H9 (cell line): ENCODE results near the gene KIF16B. TPM values are rescaled to one million over a fixed set of nuclear protein-coding genes. Genes with fewer than 3 reads are reported as not detected.

Source experiments
- DNase-seq: peaks from one replicate; pipeline ENCODE4 v3.0.0-alpha.2; 2017
- H2AFZ ChIP-seq: one replicate; pipeline ENCODE4 v1.6.1; 2013; ENCODE audit warnings: mild to moderate bottlenecking, low read length, control low read depth, moderate library complexity
- H2AK5ac ChIP-seq: 2 replicates; pipeline ENCODE4 v1.6.1; 2013; ENCODE audit warnings: low read length, control low read depth, mixed read lengths; ENCODE audit not compliant: insufficient read length
- H2BK120ac ChIP-seq: one replicate; pipeline ENCODE4 v1.6.1; 2013; ENCODE audit warnings: low read depth, mild to moderate bottlenecking, low read length, control low read depth, inconsistent platforms; ENCODE audit not compliant: poor library complexity, severe bottlenecking
- H2BK12ac ChIP-seq: 2 replicates; pipeline ENCODE4 v1.6.1; 2013; ENCODE audit warnings: low read length, control low read depth, mixed read lengths, low read depth; ENCODE audit not compliant: insufficient read length
- H2BK15ac ChIP-seq: 2 replicates; pipeline ENCODE4 v1.6.1; 2013; ENCODE audit warnings: low read depth, low read length, control low read depth
- H2BK20ac ChIP-seq: one replicate; pipeline ENCODE4 v1.6.1; 2013; ENCODE audit warnings: low read depth, mild to moderate bottlenecking, low read length, control low read depth, inconsistent platforms; ENCODE audit not compliant: poor library complexity, severe bottlenecking
- H2BK5ac ChIP-seq: 2 replicates; pipeline ENCODE4 v1.6.1; 2013; ENCODE audit warnings: low read length, control low read depth, mixed read lengths; ENCODE audit not compliant: insufficient read length
- H3K14ac ChIP-seq: 2 replicates; pipeline ENCODE4 v1.6.1; 2013; ENCODE audit warnings: low read length, control low read depth; ENCODE audit not compliant: insufficient read depth
- H3K18ac ChIP-seq: 2 replicates; pipeline ENCODE4 v1.6.1; 2013; ENCODE audit warnings: low read depth, mild to moderate bottlenecking, mixed read lengths, low read length, control low read depth; ENCODE audit not compliant: insufficient read length
- H3K23ac ChIP-seq: 2 replicates; pipeline ENCODE4 v1.6.1; 2013; ENCODE audit warnings: low read length, control low read depth, mixed read lengths, low read depth; ENCODE audit not compliant: insufficient read length
- H3K23me2 ChIP-seq: 2 replicates; pipeline ENCODE4 v1.6.1; 2013; ENCODE audit warnings: low read depth, mild to moderate bottlenecking, mixed read lengths, low read length, control low read depth; ENCODE audit not compliant: insufficient read length, poor library complexity, severe bottlenecking
- H3K27ac ChIP-seq: 2 replicates; pipeline ENCODE4 v1.5.1; 2013; ENCODE audit warnings: low read length, control low read depth, mixed read lengths, low read depth; ENCODE audit not compliant: insufficient read length
- H3K27me3 ChIP-seq: 2 replicates; pipeline ENCODE4 v1.6.1; 2013; ENCODE audit warnings: low read length, control low read depth, inconsistent platforms; ENCODE audit not compliant: insufficient read depth
- H3K4ac ChIP-seq: 2 replicates; pipeline ENCODE4 v1.6.1; 2013; ENCODE audit warnings: low read depth, mild to moderate bottlenecking, control low read depth, inconsistent platforms, low read length, moderate library complexity
- H3K4me1 ChIP-seq: 2 replicates; pipeline ENCODE4 v1.6.1; 2013; ENCODE audit warnings: low read length, control low read depth, inconsistent platforms; ENCODE audit not compliant: insufficient read depth
- H3K4me2 ChIP-seq: 2 replicates; pipeline ENCODE4 v1.6.1; 2013; ENCODE audit warnings: low read length, control low read depth, mixed read lengths; ENCODE audit not compliant: insufficient read length, insufficient read depth
- H3K56ac ChIP-seq: 2 replicates; pipeline ENCODE4 v1.6.1; 2013; ENCODE audit warnings: low read depth, mild to moderate bottlenecking, mixed read lengths, low read length, control low read depth; ENCODE audit not compliant: insufficient read length
- H3K79me1 ChIP-seq: 2 replicates; pipeline ENCODE4 v1.6.1; 2013; ENCODE audit warnings: low read depth, mild to moderate bottlenecking, moderate library complexity, low read length, control low read depth, inconsistent platforms; ENCODE audit not compliant: insufficient read depth, poor library complexity, severe bottlenecking
- H3K79me2 ChIP-seq: 2 replicates; pipeline ENCODE4 v1.6.1; 2013; ENCODE audit warnings: low read length, control low read depth, inconsistent platforms; ENCODE audit not compliant: insufficient read depth
- H3K9ac ChIP-seq: 2 replicates; pipeline ENCODE4 v1.6.1; 2013; ENCODE audit warnings: low read length, control low read depth, mixed read lengths; ENCODE audit not compliant: insufficient read length; ENCODE audit errors: extremely low read depth
- H3K9me3 ChIP-seq: one replicate; pipeline ENCODE4 v1.6.1; 2013; ENCODE audit warnings: low read depth, low read length, inconsistent platforms; ENCODE audit not compliant: control insufficient read depth
- H3T11ph ChIP-seq: one replicate; pipeline ENCODE4 v1.6.1; 2013; ENCODE audit warnings: mild to moderate bottlenecking, low read length, control low read depth, inconsistent platforms
- H4K20me1 ChIP-seq: one replicate; pipeline ENCODE4 v1.6.1; 2013; ENCODE audit not compliant: control insufficient read depth, insufficient read length, insufficient read depth
- H4K5ac ChIP-seq: 2 replicates; pipeline ENCODE4 v1.6.1; 2013; ENCODE audit warnings: low read depth, mild to moderate bottlenecking, mixed read lengths, low read length, control low read depth; ENCODE audit not compliant: insufficient read length
- H4K8ac ChIP-seq: replicated peaks from 2 replicates; pipeline ENCODE4 v1.6.1; 2013; ENCODE audit warnings: low read length, control low read depth, mixed read lengths, low read depth; ENCODE audit not compliant: insufficient read length
- H4K91ac ChIP-seq: 2 replicates; pipeline ENCODE4 v1.6.1; 2013; ENCODE audit warnings: low read depth, mild to moderate bottlenecking, moderate library complexity, mixed read lengths, low read length, control low read depth; ENCODE audit not compliant: insufficient read length
- H3K27ac Mint-ChIP-seq, 3 experiments: 2 replicates in 2 of 3; 3 replicates in 1 of 3; pipeline ENCODE4 v1.8.0; 2020 to 2021; ENCODE audit warnings: mixed read lengths in 3 of 3, mild to moderate bottlenecking in 1 of 3, moderate library complexity in 1 of 3
- H3K27me3 Mint-ChIP-seq: 2 replicates; pipeline ENCODE4 v1.8.0; 2021; ENCODE audit warnings: low read depth, mild to moderate bottlenecking, moderate library complexity, mixed read lengths
- H3K36me3 Mint-ChIP-seq, 3 experiments: 2 replicates in 2 of 3; 3 replicates in 1 of 3; pipeline ENCODE4 v1.8.0; 2020 to 2021; ENCODE audit warnings: low read depth in 3 of 3, mixed read lengths in 3 of 3; ENCODE audit not compliant: insufficient read depth in 1 of 3
- H3K4me1 Mint-ChIP-seq, 2 experiments: 2 replicates each; pipeline ENCODE4 v1.8.0; 2020; ENCODE audit warnings: mixed read lengths in 2 of 2
- H3K4me3 Mint-ChIP-seq, 2 experiments: 2 replicates in 1 of 2; 3 replicates in 1 of 2; pipeline ENCODE4 v1.8.0; 2020 to 2021; ENCODE audit warnings: mild to moderate bottlenecking in 2 of 2, mixed read lengths in 2 of 2, moderate library complexity in 1 of 2
- H3K9me3 Mint-ChIP-seq, 2 experiments: 2 replicates in 1 of 2; 3 replicates in 1 of 2; pipeline ENCODE4 v1.8.0; 2020; ENCODE audit warnings: mild to moderate bottlenecking in 2 of 2, mixed read lengths in 2 of 2, moderate library complexity in 1 of 2
- CTCF ChIP-seq: fragments of 200-600 bp; sonication (generic); conservative IDR thresholded peaks from 3 replicates; pipeline ENCODE4 v1.8.0; 2021; ENCODE audit warnings: antibody characterized with exemption, mild to moderate bottlenecking
- WGBS: extraction: QIAGEN DNeasy Blood & Tissue Kit; methylation state at CpG from one replicate; pipeline ENCODE4 v1.1.7; 2013; ENCODE audit warnings: missing lambda C conversion rate, low lambda C conversion rate, mixed read lengths; ENCODE audit not compliant: insufficient read length; ENCODE audit errors: extremely low coverage; 5-methylcytosine and 5-hydroxymethylcytosine counted together
- total RNA-seq: library from RNA; stranded (reverse); gene quantifications from 2 replicates; pipeline ENCODE4 v1.2.1, GENCODE V29; 2021

The KIF16B gene
- total RNA-seq, 1 experiment from 2014 or later = 7.4 TPM

- Mint-ChIP-seq H3K4me3 (no peak overlapping the region), H3K27me3 (no peaks in the 10 kb centered on the region; the same call in 1 of the 2 replicates), H3K27ac (no peak overlapping the region), H3K36me3 (peaks cover 7 to 13% (median 8%) of the 10 kb centered on the region in 3 experiments), H3K9me3 (no peaks in the 10 kb centered on the region), H3K4me1 (peaks cover 9% of the 10 kb centered on the region in 2 experiments)
- Histone ChIP-seq H4K5ac (no peak overlapping the region), H3K56ac (no peak overlapping the region), H3T11ph (no peak overlapping the region), H2BK5ac (no peak overlapping the region), H3K14ac (no peak overlapping the region), H3K79me1 (no peaks in the 10 kb centered on the region), H3K4me2 (no peak overlapping the region), H2BK20ac (no peak overlapping the region), H2BK12ac (no peak overlapping the region), H3K4me1 (peaks cover 6% of the 10 kb centered on the region; the same call in 1 of the 2 replicates), H3K23ac (no peak overlapping the region), H3K18ac (no peak overlapping the region), H2BK15ac (no peak overlapping the region), H3K9me3 (no peaks in the 10 kb centered on the region), H4K20me1 (no peaks in the 10 kb centered on the region), H4K8ac (no peak overlapping the region), H3K27me3 (no peaks in the 10 kb centered on the region), H3K9ac (no peak overlapping the region), H2BK120ac (no peak overlapping the region), H3K79me2 (no peaks in the 10 kb centered on the region), H2AFZ (no peak overlapping the region), H3K27ac (no peak overlapping the region), H4K91ac (no peak overlapping the region), H3K4ac (no peak overlapping the region), H2AK5ac (no peak overlapping the region), H3K23me2 (no peaks in the 10 kb centered on the region)
- TF ChIP-seq CTCF = no peak
- no peak for DNase-seq
- no CpG with 5 or more reads among the region's 5 CpGs for WGBS
These were observed 208.9 kb downstream of the KIF16B start for GRCh38 chr20:16364320-16364687.
